Skin epidermis (tissue), 12 donors: ENCODE results near the gene PEX14.

Experiments used
- H3K27ac ChIP-seq, 21 experiments: fragments of 200-600 bp; sonication (generic) in 11 of 21; one replicate each; pipeline ENCODE4 v1.5.0; 2020; ENCODE audit warnings: mild to moderate bottlenecking in 3 of 21, inconsistent platforms in 2 of 21, moderate library complexity in 2 of 21
- H3K4me3 ChIP-seq, 7 experiments: fragments of 200-600 bp; sonication (generic) in 2 of 7; one replicate each; pipeline ENCODE4 v1.5.0; 2020; ENCODE audit warnings: inconsistent platforms in 2 of 7, mild to moderate bottlenecking in 2 of 7, moderate library complexity in 1 of 7

Gene PEX14

DNA sequence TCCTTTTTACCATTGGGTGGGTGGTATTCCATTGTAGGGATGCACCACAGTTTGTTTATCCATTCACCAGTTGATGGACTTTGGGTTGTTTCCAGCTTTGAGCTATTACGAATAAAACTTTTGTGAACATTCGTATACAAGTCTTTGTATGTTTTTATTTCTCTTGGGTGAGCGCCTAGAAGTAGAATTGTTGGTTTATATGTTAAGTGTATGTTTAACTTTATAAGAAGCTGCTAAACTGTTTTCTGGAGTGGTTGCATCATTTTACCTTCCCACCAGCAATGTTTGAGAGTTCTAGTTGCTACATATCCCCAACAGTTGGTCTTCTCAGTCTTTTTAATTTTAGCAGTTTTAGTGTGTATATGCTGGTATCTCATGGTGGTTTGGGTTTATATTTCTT is 132.5 kb downstream of the PEX14 start:
- Histone ChIP-seq H3K27ac (no peak overlapping the region), H3K4me3 (no peak overlapping the region)

DNA sequence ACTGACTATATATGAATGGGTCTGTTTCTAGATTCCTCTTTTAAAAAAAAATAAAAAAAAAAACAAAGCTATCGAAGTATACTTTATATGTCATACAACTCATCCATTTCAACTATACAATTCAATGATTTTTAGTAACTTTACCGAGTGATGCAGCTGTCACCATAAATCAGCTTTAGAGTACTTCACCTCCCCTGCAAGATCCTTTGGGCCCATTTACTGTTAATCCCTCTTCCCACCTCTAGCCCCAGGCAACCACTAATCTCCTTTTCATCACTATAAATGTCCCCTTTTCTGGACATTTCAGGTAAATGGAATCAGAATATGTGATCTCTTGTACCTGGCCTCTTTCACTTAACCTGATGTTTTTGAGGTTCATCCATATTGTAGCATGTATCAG is 133.9 kb downstream of the PEX14 start:
- H3K4me3 ChIP-seq = no peak overlapping the region
- no peak overlapping the region for H3K27ac ChIP-seq

DNA sequence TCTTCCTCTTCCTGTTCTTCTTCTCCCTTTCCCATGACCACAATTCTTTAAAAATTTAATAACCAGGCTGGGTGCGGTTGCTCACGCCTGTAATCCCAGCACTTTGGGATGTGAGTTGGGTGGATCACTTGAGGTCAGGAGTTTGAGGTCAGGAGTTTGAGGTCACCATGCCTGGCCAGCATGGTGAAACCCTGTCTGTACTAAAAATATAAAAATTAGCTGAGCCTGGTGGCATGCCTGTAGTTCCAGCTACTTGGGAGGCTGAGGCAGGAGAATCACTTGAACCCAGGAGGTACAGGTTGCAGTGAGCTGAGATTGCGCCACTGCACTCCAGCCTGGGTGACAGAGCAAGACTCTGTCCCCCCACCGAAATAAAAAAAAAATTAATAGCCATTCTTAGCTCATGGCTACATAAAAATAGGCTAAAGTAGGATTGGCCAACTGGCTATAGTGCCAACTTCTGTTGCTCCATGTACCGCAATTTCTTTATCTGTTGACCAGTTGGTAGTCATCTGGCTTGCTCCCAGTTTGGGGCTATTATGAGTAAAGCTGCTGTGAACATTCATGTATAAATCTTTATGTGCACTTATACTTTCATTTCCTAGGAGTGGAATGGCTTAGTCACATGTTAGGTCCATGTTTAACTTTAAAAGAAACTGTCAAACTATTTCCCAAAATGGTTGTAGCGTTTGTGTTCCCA is 136.3 kb downstream of the PEX14 start:
- no peak overlapping the region for H3K27ac ChIP-seq
- no peak overlapping the region for H3K4me3 ChIP-seq

DNA sequence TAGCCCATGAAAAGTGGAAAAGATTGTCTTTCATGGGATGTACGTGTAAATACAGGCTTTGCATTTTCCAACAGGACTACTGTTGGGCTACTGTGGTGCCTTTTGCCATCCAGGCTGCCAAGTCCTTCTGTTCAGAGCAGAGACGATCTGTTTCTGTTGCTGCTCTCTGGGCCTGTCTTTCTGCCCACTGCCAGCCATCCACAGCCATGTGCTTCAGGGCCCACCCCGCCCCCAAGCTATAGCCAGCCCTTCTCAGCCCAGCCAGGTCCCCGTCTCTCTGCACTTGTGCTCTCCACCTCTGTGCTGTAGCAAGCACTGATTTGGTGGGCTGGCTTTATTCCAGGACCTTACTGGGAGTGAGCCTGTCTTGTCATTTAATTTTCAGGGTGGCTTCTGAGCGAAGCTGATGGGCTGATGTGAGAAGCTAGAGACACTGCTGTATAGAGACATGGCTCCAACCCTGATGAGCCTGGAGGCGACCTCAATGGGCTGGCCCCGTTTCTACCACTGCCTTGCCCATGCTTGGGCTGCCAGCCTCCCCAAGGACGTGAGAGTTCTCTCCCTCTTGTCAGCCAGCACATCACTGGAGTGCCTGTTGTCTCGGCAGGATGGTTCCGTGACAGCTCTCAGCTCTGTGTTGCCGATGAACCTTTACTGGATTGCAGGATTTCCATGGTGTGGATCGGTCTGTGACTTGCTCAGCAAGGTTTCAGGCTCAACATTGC is 137.8 kb downstream of the PEX14 start:
- Histone ChIP-seq H3K27ac (no peak overlapping the region), H3K4me3 (no peak overlapping the region)

DNA sequence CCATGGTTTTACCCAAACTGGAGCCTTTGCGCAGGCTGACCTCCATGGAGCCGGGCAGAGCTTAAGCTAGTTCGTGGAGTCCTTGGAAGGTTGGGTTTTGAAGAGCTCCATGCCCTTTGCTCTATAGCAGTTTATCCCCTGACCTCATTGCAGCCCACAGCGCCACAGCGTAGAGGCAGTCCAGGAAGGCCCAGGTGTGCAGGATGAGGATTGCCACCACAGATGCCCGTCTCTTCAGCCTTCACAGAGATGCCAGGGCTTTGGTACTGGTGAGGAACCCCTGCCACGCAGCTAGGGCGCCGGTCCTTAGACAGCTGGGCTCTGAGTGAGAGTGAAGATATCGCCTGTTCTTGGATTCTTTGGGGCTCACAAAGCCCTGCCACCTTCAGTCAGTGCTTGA is 138.6 kb downstream of the PEX14 start:
- Histone ChIP-seq H3K4me3 (no peak overlapping the region), H3K27ac (no peak overlapping the region)

DNA sequence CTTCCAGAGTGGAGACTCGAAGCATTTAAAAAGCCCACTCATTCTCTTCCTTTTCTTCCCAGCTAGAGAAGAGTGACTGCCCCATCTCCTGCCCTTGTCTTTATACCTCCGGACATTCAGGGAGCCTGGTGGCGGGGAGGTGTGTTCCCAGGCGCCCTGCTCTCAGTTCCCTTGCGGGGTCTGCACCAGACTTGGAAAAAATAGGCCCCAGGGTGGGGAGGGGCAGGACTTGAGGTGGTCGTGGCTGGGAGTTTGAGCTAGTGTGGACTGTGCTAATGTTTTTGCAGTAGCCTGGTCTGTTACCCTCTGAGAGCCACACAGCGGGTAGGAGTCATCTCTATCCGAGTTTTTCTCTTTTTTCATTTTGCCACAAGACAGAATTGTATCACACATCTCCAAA is 139.1 kb downstream of the PEX14 start:
- Histone ChIP-seq H3K27ac (no peak overlapping the region), H3K4me3 (no peak overlapping the region)

DNA sequence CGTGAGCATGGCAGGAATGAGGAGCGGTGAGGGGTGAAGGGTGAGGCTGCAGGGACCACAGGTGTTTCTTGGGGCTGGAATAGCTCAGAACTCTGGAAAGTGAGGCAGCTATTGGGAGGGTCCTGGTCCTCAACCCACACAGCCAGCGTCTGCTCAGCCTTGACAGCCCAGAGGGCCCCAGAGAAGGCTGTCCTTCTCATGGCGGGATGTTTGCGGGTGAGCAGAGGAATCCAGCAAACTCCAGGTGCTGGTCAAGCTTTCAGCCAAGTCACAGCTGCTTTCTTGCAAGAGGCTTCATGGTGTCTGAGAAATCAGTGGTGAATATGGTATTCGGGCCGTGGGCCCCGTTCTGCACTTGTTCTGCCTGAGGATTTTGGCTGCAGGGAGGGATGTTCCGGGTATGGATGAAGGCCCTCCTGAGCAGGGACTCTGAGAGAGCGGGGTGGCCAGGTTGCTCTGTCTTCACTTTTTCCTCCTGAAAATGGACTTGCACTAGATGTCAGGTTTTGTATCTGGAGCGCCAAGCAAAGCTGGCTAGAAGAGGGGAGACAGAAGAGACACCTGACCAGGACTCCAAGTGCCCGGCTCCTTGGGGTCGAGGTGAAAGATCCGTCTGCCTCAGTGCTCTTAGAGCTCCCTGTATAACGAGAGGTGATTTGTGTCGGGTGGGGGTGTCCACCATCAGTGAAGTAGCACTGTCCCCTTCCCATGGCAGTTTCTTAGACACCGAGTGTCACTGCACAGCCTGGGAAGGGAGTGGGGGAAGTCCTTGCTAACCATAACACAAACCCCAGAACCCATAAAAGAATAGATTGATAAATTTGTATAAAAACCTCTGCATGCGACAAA is 139.9 kb downstream of the PEX14 start:
- H3K4me3 ChIP-seq = no peak overlapping the region
- no peak overlapping the region for H3K27ac ChIP-seq

DNA sequence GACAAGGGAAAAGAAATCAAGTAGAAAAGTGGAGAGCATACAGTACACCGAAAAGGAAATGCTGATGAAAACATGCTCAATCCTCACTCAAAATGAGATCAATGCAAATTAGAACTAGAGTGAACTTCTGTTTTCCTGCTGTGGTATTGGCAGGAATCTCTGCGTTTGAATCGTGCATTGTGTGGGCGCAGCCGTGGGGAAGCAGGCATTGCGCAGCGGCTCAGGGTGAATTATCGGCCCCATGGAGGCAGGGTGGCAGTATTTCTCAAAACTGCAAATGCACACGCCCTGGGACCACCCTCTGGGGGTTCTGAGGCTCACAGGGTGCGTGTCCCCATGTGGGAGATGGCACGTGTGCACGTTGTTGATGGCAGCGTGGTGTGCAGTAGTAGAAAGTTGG is 140.6 kb downstream of the PEX14 start:
- H3K27ac ChIP-seq = no peak overlapping the region
- no peak overlapping the region for H3K4me3 ChIP-seq

DNA sequence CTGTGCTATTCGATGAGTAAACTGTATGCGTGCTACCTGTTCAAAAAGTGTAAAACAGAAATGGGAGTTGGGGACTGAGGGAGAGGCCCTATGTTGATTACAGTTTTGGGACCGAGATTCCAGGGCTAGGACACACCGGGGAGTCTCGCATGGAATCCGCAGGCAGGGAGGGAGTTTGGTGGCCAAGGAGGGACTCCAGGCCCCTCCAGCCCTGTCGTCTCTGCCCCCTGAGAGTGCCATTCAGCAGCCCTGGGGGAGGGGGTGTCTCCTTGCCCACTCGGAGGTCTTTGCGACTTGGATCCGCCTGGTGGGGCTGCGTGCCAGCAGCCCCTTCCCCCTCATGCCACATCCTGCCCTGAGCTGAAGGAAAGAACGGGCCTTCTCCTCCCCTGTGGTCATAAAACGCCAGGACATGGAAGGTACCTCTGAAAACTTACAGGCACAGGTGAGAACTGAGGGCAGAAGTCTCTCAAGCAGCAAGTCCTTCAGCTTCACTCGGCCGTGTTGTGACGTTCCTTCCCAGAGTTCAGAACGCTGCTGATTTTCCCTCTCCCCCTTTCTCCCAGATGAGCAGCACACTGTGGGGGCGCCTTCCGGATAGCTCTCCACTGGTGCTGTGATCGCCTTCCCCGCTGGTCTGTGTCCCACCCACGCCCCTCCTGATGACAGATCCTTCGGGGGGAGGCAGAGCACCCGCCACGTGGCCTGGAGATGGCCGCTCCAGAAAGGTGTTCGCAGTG is 141.4 kb downstream of the PEX14 start:
- Histone ChIP-seq H3K27ac (no peak overlapping the region), H3K4me3 (no peak overlapping the region)

DNA sequence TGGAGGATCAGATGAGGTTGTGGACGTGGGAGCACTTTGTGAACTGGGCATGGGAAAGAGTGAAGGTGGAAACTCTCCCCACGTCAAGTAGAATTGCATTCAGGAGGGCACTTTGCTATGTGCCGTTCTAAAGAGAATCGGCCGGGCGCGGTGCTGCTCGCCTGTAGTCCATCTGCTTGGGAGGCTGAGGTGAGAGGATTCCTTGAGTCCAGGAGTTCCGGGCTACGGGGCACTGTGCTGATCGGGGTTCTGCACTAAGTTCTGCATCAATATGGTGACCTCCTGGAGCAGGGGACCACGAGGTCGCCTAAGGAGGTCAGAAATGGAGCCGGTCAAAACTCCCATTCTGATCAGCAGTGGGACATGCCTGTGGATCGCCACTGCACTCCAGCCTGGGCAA is 141.9 kb downstream of the PEX14 start:
- Histone ChIP-seq H3K27ac (no peak overlapping the region), H3K4me3 (no peak overlapping the region)

DNA sequence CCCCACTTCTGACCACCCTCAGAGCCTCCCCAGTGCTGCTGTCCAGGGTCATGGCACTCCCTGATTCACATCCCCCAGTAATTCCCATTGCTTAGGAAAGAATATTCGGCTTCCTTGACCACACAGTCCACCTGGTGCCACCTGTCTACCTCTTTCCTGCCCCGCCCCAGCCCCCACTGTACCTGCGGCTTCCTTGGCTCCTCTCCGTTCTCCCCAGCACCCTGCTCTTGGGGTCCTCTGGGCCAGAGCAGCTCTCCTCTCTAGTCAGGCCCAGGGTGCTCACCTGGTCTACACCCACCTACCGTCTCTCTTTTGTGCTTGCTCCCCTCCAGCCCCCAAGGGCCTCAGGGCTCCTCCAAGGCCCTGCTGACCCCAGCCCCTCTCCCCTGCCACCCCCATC is 142.6 kb downstream of the PEX14 start:
- no peak overlapping the region for H3K27ac ChIP-seq
- H3K4me3 ChIP-seq = no peak overlapping the region

DNA sequence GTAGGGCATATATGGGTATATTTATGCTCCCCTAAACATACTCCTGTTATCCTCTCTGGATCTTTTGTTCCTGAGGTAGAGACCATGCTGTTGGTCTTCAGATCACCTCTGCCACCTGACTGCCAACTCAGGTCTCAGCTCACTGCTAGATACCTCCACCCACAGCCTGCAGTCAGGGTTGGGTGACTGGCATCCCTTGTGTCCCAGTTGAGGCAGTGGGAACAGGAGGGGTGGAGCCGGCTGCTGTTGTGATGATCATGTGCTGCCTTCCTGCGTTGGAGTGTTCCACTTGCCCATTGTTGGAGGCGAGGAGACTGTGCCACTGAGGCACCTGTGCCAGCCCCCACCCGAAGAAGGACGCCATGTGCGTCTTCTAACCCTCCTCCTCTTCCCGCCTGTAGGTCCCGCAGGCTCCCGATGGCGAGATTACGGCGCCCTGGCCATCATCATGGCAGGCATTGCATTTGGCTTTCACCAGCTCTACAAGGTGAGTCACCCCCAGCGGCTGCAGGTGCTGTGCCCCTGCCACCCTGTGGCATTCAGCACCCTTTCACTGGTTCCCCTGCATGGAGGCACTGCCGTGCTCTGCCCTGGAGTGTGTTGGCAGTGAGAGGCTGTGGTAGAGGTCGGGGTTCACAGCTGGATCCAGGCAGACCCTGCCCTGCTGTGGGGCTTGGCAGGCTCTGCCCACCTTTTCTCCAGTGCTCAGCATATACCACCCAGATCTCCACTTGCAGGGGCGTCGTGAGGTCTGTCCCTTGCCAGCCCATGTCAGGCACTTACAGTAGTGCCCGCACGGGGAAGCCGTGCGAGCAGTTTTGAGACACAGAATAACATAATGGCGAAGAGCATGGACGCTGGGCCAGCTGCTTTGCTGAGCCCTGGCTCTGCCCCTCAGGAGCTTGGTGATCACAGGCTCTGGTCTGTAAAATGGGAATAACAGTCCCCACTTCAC is 143.5 kb downstream of the PEX14 start:
- Histone ChIP-seq H3K27ac (no peak overlapping the region), H3K4me3 (no peak overlapping the region)

DNA sequence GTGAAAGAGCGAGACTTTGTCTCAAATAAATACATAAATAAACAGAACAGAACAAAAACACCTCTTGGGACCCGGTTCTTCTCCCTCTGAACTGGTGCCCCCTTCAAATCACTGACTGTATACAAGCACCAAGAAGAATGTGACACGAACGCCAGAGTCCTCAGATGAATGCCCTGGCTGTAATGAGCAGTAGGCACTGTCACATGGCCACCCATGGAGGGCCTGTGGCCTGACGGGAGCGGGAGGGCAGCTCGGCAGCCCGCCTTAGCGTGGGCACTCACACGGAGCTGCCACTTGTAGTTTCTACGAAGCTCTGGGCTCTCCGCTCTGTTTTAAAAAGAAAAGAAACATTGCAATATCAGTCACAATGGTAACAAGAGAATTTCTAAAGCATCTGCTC is 146.0 kb downstream of the PEX14 start:
- H3K4me3 ChIP-seq = no peak overlapping the region
- H3K27ac ChIP-seq = no peak overlapping the region

DNA sequence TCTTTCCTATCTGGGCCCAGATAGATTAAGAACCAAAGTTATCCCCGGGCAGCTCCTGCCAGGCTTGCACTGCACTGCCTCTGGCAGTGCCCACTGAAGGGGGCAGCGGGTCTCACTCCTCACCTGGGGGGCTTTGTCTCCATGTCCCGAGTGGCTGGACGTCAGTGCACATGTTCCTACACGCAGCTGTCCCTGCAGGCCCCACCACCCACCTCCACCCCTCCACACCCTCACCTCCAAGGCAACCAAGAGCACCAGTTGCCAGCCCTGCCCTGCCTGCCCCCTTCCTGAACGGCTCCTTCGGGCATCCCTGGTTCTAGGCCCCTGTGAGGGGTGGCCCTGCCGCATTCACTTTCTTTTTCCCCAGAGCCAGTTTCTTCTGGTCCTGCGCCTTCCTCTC is 147.2 kb downstream of the PEX14 start:
- H3K27ac ChIP-seq = no peak overlapping the region
- no peak overlapping the region for H3K4me3 ChIP-seq

DNA sequence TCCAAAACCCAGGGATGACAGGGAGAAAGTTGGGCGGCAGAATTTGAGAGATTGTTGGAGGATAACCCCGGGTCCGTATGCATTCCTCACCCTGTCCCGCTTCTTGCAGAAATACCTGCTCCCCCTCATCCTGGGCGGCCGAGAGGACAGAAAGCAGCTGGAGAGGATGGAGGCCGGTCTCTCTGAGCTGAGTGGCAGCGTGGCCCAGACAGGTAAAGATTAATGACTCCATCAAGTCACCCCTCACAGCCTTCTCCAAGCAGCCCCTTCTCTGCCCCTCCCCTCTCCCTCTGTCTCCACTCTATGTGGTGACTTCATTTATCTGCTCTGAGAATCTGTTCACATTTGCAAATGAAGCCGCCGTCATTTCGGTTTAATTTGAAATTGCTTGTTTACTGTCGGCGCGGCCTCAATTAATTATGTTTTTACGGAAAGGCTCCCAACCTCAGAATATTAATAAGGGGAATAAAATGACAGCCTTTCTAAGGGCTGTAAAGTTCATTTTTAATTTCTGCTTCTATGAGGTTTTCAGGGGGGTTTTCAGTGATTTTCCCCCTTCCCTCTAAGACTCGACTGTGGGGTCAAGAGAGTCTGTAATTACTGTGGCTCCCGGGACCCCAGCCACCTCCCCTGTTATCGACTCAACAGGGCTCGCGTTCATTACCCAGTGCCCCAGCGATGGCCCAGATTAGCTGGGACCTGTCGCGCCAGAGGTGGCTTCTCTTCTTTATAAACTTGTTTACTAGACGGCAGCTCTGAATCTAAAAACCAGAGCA is 148.3 kb downstream of the PEX14 start:
- Histone ChIP-seq H3K27ac (no peak overlapping the region), H3K4me3 (no peak overlapping the region)

DNA sequence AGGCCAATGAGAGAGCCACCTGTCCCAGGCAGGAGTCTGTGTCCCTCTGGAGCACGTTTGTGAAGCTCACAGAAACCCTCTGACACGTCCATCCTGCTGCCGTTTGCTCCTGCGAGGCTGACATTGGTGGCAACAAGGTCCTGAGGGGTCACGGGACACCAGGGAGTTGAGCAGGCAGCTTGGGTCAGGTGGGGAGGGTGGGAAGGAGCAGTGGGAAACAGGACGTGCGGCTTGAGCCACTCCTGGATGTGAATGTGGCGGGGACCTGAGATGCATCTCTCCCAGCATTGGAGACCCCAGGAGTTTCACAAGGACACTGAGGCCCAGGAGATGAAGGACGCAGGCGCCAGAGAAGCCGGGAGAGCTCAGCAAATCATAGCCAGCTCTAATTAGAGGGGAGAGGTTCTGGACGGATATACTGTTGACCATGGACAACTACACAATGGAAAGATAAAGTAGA is 149.0 kb downstream of the PEX14 start:
- H3K4me3 ChIP-seq = no peak overlapping the region
- no peak overlapping the region for H3K27ac ChIP-seq

DNA sequence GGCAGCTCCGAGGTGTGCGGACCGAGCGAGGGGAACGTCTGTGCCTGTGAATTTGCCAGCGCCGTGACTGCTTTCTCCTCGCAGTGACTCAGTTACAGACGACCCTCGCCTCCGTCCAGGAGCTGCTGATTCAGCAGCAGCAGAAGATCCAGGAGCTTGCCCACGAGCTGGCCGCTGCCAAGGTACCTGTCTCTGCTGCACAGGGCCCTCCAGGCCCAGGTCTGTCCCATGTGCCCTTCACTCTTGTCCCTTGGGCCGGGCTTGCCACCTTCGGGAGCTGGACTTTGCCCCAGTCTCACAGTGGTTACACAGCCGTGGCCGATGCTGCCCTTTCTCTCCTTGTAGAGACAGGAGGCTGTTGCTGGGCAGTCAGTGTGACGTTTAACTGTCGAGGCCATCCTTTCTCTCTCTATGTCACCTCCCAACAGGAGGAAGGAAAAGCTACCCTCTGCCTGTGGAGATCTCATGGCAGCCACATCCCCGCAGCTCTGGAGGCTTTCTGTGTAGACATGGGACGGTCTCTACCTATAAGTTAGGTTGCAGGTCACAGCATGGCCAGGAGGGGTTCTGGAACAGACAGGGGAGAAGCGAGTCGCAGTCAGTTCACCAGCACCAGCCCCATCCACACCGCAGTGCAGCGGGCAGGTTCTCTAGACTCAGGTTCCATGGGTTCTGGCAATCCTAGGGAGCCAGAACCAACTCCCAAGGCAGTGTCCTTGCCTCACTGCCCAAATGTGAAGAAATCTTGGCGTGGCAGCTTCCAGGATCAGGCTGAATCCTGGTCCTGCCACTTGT is 149.7 kb downstream of the PEX14 start:
- no peak overlapping the region for H3K27ac ChIP-seq
- no peak overlapping the region for H3K4me3 ChIP-seq
